OCI-LY1 (cell line): ENCODE results near the gene ERCC2.

Source experiments
- CTCF ChIP-seq: fragments of 200-600 bp; sonication (generic), shearing (Covaris generic); IDR thresholded peaks from 2 replicates; pipeline ENCODE4 v1.5.1; 2017; ENCODE audit warnings: mild to moderate bottlenecking, antibody characterized with exemption, low read length, moderate library complexity, mixed read lengths
- EZH2 ChIP-seq: fragments of 200-600 bp; sonication (generic), shearing (Covaris generic); IDR thresholded peaks from 2 replicates; pipeline ENCODE4 v1.8.0; 2017; ENCODE audit warnings: borderline replicate concordance, mixed run types, mild to moderate bottlenecking, antibody characterized with exemption, low read length, moderate library complexity, mixed read lengths

GRCh38 chr19:45406226-45407090, 36.1 kb upstream of the ERCC2 start, which contains the start of gene POLR1G:
- TF ChIP-seq EZH2 (no peak), CTCF (no peak)
